Right renal cortex interstitium (tissue), 3 donors: Measurements from ENCODE around the gene MDP1. TPM values are rescaled to one million over a fixed set of nuclear protein-coding genes. Genes with fewer than 3 reads are reported as not detected.
A peak's percentile ranks its signal among the peaks of the same experiment; 100 is the strongest.

ENCODE experiments used
- DNase-seq, 3 donors: peaks; one replicate each; pipeline ENCODE4 v3.0.0-alpha.2; 2013; ENCODE audit warnings: low read depth in 3 of 3, low spot score in 2 of 3
- polyA plus RNA-seq, 3 donors: library from polyadenylated mRNA; unstranded; fragments of 120-200 nt; gene quantifications; one replicate each; pipeline ENCODE4 v1.2.1, GENCODE V29; 2013; ENCODE audit not compliant: insufficient read length in 3 of 3

The MDP1 gene
- polyA plus RNA-seq, result 10 to 100 TPM; 10.2 to 12.9 (median 12.5) TPM

- peak; percentile 69 to 80 (median 76) for DNase-seq
Observed at GRCh38 chr14:24215495-24216344, at the start of gene MDP1. TSS of gene MDP1 (minus strand) at chr14:24216066. CDS start at chr14:24215955, 111 bp downstream.

- DNase-seq, result no peak
Observed at GRCh38 chr14:24264298-24264697, 48.4 kb upstream of the MDP1 start.

- DNase-seq, result no peak
Observed at GRCh38 chr14:24263848-24264247, 48.0 kb upstream of the MDP1 start.

DNA sequence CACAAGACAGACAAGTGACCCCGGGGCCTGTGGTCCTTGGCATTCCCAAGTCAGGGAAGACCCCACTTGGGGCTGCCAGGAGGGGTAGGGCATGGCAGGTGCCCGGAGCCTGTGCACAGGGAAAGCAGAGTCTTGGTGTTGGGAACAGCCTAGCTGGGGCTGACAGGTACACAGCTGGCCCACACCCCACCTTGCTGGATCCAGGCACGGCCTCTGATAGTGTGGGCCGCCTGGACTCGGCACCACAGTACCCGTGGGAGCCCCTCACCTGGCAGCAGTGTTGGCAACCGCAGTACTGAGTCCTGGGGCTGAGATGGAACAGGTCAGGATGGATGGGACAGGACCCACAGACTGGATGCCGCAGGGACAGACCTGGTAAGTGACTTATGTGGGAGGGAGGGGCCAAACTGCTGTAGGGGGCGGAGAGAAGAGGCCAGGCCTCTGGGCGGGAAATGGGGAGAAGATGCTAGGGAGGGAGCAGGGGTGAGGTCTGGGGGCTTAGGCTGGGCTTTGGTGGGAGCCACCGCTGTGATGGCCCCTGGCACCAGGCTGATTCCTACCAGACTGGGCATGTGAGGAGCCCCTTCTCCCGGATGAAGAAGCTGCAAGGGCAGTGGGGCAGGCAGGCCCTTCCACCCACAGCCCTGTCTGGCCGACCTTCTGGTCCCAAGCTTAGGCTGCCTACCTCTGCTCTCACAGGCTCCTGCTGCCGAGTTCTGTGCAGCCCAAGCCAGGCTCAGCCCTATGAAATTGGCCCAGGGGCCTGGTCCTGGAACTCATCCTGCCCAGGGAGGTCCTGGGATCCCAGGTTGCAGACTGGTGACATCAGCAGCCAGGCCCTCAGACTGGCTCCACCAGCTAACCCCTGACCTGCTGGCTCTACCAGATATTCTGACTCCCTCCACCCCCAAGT, 47.2 kb upstream of the MDP1 start, which contains the start of gene TGM1:
TGM1 (minus strand) TSS at position 357 of the 913 bp plus-strand sequence. CDS start 825 bp downstream, outside the sequence.
- no peak for DNase-seq

DNA sequence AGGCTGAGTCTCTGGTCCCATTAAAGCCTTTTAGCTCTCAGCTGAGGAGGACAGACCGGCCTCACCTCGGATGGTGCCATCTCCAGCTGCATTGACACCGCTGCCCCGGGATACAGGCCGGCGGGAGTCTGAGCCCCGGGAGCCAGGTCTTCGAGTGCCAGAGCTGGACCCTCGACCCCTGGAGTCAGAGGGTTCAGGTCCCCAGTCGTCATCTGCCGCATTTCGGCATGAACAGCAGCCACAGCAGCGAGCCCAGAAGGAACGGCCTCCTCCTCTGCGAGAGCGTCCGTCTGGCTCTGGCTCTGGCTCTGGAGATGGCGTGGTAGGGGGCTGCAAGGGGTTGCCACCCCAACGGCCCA, 46.1 kb upstream of the MDP1 start:
- no peak for DNase-seq

- DNase-seq, result no peak
Observed at GRCh38 chr14:24261256-24261968, 45.5 kb upstream of the MDP1 start.

DNA sequence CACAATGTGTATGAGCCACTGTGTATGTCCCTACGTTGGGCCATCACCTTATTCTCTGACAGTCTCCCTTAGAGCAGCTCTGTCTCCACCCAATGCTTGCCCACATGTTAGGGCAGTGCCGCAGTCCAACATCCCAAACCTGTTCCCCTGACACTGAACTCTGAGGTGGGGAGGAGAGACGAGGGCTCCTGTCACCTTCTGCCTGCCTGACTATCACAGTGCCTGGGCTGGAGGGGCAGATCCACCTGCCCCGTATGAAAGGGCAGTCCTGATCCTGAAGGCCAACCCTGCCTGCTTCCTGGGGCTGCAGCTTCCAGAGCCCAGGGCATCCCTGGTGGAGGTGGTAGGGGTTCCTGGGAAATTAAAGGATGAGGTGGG, 44.9 kb upstream of the MDP1 start:
- no peak for DNase-seq

- no peak for DNase-seq
Observed at GRCh38 chr14:24260026-24260779, 44.3 kb upstream of the MDP1 start.

DNA sequence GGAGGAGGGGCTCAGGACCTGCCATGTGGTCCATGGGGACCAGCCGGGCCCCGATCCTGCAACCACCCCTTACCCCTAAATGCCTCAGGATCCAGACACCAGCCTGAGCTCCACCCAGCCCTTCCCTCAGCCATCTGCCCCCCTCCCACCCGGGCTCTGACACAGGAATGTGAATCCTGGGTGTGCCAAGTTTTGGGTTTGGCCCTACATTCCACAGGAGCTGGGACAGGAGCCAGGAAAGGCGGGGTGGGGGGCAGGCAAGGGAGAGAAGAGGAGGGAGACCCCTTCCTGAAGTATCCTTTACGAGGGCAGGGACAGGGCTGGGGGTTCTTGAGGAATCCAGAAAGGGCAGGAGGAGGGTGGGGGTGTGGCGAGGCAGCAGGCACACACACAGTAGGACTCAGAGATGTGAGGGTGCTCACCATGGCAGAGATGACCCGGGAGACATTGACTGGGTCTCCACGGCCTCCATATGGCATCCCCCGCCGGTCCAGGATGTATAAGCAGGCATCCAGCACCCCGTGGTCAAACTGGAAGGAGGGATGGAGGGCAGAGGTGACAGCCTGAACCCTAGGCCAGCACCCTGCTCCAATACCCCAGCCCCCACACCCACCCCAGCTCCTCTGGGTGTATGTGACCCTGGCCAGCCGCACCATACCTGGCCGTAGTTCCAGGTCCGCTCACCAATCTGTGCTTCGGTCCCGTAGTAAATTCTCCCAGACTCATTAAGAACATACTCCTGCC, 43.6 kb upstream of the MDP1 start:
- DNase-seq, result no peak

GRCh38 chr14:24258548-24259265, 42.8 kb upstream of the MDP1 start:
- no peak for DNase-seq

GRCh38 chr14:24258119-24258518, 42.3 kb upstream of the MDP1 start:
- DNase-seq, result no peak

GRCh38 chr14:24256960-24257359, 41.1 kb upstream of the MDP1 start:
- DNase-seq, result no peak

DNA sequence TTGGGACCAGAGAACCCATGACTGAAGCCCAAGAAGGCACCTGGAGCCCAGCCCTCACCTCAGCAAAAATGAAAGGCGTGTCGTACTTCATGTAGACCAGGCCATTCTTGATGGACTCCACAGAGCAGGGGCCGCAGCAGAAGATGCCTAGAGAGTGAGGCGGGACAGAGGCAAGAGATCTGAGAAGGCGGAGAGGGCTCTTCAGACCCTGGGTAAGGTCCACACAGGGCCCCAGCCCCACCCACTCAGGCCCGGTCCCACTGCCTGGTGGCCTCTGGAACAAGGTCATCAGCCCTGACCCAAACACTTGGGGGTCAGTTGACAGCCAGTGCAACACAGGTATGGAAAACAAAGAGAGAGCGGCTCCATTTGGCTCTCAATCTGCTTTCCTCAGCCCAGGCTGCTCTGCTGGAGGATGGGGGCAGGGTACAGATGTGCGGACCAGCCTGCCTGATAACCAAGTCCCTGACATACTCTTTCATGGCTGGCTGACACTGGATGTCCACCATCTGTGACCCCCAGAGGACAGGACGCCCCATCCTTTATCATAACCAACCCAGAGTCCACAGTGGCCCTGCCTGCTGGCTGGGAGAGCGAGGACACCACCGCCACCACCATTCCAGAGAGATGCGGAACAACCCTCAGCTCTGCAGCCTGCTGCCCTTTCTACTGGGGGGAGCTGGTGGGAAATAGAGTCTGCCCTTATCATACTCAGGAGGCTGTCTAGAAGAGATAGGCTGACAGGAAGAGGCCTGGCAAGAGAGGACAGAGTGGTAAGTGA, 40.3 kb upstream of the MDP1 start:
- DNase-seq, result no peak

DNA sequence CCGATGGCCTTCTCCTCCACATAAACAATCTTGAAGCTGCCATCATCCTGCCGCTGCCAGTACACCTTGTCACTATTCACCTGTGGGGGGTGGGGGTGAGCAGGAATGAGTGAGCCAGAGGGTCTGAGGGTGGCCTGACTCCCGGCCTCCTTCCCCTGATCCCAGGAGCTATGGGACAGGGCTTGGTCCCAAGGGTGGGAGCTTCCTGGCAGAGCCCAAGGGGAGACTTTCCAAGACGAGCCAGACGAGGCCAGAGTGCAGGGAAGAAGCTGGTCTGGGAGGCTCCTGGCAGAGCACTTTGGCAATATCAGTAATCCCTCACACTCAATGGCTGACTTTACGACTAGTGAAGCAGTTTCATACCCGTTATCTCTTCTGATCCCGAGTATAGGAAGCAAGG, 39.6 kb upstream of the MDP1 start:
- no peak for DNase-seq

GRCh38 chr14:24254630-24255392, 38.9 kb upstream of the MDP1 start:
- DNase-seq, result no peak

DNA sequence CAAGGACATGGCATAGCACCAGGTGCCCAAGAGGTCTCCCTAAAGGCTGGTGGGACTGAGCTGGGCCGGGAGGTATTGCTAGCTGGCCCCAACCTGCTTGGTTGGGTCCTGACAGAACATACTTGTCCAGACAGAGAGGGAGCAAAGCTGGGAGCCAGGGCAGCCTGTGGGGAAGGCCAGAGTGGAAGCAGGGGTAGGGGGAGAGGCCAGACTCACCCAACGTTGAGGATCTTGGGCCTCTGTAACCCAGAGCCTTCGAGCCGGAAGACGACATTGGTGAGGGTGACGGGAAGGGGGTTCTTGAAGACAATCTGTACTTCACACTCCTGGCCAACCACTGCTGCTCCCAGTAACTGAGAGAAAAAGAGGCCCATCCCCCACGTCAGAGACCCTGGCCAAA, 38.1 kb upstream of the MDP1 start:
- no peak for DNase-seq
